CD4-positive, alpha-beta T cell treated with Interleukin-4 for 1 hour (primary cell): Measurements from ENCODE around the gene CTNNBL1.
"Not testable (repeated sequence)": the region's sequence is repeated elsewhere in the genome, so short reads cannot be mapped to it uniquely, and the experiment has no call there.

ENCODE experiments used
- DNase-seq, 2 donors: peaks; one replicate each; pipeline ENCODE4 v3.0.0-alpha.2; 2020 to 2022

The CTNNBL1 gene, protein sequence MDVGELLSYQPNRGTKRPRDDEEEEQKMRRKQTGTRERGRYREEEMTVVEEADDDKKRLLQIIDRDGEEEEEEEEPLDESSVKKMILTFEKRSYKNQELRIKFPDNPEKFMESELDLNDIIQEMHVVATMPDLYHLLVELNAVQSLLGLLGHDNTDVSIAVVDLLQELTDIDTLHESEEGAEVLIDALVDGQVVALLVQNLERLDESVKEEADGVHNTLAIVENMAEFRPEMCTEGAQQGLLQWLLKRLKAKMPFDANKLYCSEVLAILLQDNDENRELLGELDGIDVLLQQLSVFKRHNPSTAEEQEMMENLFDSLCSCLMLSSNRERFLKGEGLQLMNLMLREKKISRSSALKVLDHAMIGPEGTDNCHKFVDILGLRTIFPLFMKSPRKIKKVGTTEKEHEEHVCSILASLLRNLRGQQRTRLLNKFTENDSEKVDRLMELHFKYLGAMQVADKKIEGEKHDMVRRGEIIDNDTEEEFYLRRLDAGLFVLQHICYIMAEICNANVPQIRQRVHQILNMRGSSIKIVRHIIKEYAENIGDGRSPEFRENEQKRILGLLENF

DNA sequence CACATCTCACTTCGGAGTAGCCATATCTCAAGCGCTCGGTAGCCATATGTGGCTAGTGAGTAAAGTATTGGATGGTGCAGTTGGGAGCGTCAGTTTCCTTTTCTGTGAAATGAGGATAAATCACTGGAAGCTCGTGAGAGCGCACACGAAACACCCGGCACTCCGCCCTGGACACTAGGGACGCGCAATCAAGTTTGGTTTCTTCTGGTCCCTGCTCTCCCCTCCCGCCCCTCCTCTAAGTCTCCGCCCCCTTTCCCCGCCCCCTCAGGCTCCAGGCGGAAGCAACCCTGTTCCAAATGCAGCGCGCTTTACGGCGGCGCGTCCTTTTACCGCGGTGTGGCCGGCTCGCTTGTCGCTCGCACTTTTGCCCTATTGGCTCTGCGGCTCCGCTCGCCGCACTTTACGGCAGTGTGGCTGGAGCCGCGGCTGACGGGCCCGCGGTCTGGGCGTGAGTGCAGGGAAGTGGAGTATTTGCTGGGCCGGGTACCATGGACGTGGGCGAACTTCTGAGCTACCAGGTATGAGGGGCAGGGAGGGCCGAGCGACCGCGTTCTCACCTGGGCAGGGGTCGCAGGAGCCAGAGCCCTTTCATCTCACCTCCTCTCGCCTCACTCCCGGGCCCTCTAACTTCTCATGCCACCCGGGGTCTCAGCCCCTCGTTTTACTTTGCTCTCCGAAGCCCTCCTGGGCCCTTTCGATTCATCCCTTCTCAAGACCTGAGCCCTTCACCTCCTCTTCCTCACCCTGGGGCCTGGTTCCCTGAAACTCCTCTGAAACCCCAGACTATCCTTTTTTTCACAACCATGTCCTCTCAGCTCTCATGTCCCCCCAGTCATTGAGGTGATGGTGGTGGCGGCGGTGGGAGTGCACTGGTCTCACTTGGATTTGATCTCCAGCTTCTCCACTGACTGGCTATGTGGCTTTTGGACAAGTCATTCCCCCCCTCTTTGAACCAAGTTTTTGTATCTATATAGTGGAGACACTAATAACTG is at the start of gene CTNNBL1:
Gene CTNNBL1, plus strand, starts transcription at position 396 of the 992 bp plus-strand sequence. Its CDS starts 93 bp downstream, at position 489.
- peak; percentile 96 to 98 for DNase-seq

DNA sequence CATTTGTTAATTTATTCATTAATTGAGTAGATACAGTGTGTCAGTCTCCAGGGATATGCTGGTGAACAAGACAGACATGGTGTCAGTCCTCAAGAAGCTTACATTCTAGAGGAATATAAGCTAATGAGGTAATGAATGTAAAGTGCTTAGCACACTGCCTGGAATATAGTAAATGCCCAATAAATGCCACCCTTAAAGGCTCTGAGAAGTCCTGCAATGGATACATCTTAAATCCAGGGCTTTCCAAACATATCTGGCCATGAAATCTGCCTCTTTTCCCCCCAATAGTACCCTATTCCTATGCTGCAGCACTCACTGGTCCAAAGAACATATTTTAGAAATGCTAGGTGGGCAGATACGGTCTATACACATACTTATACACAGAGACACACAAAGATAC is 49.2 kb upstream of the CTNNBL1 start:
- DNase-seq, result no peak

DNA sequence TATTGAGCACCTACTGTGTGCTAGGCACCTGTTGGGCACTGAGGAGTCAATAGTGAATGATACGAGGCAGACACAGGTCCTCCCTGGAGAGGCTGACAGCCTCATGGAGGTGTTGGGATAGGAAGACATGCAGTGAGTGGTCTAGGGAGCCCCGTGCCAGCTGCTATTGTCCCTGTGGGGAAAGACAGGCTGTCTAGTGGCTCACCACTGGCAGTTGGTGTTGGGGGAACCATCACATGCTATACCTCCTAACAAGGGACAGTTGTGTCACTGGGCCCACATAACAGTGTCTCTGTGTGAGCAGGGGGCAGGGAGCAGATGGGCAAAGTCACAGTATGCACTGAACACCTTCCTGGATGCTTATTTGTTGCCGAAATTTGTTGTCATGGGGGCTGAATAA is 45.9 kb upstream of the CTNNBL1 start:
- no peak for DNase-seq

DNA sequence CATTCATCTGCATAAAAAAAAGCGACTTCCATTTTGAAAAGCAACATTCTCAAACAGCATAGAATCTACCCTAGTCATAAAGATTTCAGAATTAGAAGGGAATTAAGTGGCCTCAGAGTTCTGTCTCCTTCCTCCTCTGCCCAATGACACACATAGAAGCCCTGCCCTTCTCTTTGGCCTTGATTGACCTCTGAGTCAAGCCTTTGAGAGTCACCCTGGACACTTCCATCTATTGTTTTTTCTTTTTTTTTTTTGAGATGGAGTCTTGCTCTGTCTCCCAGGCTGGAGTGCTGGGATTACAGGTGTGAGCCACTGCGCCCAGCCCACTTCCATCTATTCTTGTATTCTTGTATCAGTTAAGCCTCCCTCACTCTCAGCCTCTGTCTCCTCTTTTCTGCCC is 44.8 kb upstream of the CTNNBL1 start:
- DNase-seq, result no peak

DNA sequence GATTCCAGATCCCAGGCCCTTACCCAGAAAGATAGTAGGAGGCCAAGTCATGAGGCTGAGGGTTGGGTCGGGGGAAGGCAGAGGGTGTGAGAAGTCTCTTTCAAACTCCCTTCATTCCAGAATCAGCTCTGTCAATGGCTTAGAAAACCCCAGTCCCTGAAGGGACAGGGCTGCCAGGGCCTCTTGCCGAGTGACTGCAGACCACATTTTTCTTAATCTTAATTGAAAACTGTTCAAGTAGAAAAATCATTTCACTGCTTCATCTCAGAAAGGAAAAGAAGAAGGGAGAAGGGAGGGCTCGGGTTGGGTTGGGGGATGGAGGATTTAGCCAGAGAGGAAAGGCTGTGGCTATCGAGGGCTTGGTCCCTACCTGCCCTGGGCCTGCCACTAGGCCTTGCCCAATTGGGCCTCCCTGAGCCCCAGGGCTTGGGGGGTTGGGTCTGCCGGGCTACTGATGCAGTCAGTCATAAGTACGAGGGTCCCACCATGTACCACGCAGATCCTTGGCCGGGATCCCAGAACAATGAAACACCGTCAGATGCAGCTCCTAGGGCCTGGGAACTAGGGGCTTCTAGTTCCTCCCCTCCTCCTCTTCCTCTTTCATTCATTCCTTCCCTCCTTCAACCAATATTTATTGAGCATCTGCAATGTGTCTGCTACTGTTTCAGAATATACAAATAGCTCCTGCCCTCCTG is 44.0 kb upstream of the CTNNBL1 start:
- no peak for DNase-seq

DNA sequence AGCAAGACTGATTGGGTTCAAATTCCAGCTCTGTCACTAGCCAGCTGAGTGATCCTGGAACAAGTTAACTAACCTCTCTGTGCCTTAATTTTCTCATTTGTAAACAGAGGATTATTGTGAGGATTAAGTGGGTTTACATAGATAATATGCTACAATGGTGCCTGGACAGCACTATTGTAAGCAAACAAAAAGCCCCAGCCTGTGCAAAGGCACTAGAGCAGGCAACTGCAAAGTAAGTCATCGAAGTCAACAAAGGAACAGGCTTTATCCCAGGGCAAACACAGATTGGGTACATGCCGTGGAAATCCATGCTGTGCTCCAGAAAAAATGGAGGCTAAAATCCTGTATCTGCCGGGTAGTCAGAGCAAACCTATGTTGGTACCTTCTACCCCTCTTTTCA is 43.2 kb upstream of the CTNNBL1 start:
- no peak for DNase-seq

DNA sequence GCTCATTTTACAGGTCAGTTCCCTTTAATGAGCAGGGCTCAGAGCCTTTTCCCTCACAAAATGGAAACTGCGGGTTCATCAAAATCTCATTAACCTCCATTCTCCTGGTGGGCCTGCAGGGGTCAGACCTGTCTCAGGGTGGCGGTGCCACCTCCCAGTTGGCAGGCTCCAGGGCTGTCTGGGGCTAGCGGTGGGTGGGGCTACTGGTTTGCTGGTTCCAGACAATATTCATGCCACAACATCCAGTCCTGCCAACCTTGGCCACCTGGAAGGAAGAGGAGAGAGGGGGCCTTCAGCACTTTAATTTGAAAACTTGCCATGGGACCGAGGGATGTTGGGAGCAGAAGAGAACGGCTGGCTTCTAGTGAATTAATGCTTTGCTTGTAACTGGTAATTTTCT is 41.9 kb upstream of the CTNNBL1 start:
- peak; percentile 8 to 20 for DNase-seq

DNA sequence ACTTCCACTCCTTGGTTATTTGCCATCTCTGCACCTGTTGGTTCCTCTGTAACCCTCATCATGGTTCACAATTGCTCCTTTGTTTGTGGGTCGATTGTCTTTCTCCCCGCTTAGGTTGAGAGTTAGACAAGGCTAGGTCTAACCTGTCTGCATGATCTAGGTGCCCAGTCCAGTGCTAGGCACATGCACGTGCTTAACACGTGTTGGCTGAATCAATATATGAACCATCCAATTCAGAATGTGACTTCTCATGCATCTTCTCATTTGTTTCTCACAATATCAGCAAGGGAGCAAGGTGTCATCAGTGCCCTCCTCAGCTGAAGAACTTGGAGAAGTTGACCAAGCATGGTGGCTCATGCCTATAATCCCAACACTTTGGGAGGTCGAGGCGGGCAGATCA is 36.9 kb upstream of the CTNNBL1 start:
- no peak for DNase-seq

DNA sequence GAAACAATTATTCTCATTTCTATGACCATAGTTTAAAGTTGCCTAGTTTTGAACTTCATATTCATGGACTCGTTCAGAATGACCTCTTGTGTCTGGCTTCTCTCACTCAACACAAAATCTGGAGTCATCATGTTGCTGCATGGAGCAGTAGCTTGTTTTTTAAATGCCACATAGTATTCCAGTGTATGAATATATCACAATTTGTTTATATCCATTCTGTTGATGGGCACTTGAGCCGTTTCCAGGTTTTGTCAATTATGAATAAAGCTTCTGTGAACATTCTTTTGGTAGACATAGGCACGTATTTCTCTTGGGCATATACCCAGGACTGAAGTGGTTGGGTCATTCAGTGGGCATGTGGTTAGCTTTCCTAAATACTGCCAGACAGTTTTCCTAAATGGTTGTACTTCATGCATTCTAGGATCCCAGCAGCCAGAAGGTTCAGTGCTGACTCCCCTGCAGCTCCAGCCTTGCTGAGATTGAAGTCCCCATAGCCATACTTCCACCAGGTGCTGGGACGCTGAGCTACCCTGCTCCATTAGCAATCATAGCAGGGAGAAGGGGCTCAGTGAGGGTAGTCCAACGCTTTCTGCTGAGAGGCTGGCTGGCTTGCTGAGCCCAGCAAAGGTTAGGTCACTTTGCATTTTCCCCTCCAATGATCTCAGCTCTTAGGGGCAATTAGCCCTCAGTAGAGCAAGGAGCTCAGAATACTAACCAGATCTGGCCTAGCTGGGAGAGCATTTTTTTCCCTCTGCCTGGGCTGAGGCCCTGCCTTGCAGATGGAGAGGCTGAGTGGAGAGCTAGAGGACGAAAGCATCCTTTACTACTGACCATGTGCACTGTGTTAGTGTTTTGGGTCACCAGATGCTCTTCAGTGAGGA is 35.7 kb upstream of the CTNNBL1 start:
- DNase-seq, result no peak

DNA sequence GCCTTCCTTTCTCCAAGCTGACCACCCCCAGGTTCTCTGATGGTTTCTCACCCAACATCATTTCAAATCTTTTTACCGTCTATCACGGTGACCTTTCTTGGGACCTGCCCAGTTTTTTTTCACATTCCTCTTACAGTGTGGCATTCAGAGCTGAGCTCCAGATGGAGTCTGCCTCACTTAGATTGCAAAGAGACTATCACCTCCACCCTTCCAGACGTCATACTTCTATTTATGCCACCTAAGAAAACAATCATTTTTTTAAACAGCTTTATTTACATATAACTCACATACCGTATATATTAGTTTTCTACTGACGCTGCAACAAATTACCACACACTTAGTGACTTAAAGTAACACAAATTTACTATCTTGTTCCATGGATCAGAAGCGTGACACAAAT is 32.3 kb upstream of the CTNNBL1 start:
- DNase-seq, result no peak

DNA sequence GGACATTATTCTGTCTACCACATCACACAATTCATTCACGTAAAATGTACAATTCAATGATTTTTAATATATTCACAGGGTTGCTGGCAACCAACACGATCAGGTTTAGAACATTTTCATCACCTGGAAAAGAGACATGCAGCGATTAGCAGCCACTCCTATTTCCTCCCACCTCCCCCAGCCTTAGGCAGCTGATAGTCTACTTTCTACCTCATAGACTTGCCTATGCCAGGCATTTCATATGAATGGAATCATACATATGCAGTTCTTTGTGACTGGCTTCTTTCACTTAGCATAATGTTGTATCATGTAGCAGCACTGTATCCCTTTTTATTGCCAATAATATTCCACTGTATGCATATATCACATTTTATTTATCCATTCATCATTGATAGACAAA is 31.5 kb upstream of the CTNNBL1 start:
- no peak for DNase-seq

DNA sequence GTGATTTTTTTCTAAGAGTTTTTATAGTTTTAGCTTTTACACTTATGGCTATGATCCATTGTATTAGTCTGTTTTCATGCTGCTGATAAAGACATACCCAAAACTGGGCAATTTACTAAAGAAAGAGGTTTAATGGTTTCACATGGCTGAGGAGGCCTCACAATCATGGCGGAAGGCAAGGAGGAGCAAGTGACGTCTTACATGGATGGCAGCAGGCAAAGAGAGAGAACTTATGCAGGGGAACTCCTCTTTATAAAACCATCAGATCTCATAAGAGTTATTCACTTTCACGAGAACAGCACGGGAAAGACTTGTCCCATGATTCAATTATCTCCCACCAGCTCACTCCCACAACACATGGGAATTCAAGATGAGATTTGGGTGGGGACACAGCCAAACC is 29.2 kb upstream of the CTNNBL1 start:
- DNase-seq, result not testable (repeated sequence)

DNA sequence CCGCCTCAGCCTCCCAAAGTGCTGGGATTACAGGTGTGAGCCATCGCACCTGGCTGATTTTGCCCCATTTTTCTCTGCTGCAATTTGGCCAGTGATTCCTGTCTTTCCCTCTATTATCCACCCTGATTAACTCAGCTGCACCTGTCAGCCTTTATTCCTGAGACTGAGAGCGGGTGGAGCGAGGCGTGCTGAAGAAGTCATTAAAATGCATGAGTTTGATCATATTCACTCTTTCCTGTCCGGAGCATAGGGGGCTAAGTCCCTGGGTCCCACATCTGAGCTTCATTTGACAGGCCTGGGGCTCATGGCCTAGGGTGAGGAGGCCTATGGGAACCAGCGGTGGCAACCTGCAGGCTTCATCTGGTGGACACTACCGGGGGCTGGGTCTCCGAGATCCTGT is 25.7 kb upstream of the CTNNBL1 start:
- no peak for DNase-seq

DNA sequence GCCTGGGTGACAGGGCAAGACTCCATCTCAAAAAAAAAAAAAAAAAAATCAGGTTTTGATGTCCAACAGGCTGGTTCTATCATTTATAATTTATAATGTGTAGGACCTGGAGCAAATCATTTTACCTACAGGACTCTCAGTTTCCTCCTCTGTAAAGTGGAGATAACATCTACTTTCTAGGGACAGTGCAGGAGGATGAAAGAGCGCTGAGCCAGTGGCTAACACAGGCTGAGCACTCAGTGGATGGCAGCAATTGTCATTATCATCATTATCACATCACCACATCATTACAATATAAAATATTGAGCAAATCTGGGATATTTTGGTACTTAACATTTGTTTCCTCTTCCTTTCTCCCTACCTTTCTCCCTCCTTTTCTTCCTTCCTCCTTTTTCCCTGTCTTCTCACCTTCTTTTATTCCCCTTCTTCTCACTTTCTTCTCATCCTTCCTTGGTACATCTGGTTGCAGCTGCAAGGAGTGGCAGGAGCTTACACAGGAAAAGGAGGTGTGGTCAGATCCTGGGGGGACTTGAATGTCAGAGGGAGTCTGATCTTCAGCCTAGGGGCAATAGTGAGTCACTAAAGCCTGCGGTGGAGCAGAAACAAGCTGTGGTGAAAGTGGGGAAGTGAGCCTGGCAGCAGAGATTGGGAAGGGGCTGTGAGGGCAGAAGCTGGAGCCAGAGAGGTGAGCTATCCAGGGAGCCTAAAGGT is 24.6 kb upstream of the CTNNBL1 start:
- no peak for DNase-seq

DNA sequence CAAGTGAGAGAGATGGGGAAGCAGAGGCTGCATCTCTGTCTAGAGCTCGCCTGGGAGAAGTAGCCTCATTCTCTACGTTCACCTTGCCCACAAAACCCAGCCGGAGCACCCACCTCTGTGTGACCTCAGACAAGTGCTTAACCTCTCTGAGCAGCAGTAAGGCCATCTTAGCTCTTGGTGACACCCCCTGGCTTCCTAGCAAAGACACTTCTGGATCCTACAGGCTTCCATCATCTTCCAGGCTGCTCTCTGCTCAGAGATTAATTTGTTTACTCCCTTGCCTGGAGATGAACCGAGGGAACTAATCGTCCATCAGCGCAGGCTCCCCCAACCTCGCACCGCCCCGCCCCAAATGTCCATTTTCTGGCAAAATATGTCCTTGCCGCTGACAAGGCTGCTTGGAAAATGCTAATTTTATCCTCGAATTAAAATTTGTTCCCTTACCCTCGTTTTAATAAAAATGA is 24.0 kb upstream of the CTNNBL1 start:
- no peak for DNase-seq

DNA sequence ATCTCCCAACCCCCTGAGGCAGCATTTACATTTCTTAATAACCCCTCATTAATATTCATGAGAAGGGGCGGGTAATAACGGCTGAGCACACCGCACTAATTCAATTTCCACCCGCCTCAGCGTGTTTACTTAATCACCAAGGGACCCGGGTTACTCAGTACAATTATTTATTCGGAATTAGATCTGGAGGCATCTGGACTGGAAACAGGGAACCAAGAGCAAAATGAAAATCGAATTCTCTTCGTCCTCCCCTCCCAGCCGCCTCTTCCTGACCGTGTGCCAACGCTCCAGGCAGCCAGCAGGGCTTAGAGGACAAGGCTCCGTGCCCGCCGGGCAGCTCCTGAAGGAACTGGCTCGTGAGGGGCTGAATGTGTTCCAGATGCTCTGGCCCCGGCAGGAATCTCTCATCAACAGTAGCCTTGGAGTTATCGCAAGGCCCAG is 23.5 kb upstream of the CTNNBL1 start:
- no peak for DNase-seq

DNA sequence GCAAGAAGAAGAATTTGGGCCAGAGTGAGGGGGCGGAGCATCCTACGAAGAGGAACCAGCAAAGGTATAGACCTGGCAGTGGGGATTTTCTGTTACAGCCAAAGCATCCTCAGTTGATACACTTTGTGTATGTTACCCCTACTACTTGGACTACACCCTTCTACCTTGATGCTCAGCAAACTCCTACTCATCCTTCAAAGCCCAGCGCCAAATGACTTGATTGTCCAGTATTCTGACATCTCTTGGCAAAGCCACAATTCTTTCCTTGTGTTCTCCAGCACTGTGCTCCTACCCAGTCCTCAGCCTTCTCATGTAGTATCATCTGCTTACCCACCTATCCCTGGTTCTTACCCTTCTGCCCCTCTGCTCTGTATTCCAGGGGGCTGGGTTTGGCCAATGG is 21.7 kb upstream of the CTNNBL1 start:
- DNase-seq, result no peak

DNA sequence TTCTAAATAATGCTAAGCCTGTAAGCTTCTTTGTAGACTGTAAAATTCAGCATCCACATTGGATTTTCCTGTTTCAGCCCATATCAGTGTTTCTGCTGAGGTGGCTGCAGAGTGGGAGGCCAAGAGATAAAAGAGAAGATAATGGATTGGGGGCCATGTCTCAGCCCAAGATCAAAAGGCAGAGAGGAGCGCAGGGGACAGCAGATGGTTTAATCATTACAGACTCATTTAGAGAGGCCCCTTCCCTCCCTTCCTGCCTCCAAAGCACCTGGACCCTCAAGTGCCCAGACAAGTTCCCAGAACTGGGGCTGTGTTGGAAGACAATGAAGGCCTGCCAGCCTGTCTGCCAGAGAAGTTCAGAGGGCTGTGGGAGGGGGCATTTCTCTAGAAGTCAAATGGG is 20.4 kb upstream of the CTNNBL1 start:
- no peak for DNase-seq

DNA sequence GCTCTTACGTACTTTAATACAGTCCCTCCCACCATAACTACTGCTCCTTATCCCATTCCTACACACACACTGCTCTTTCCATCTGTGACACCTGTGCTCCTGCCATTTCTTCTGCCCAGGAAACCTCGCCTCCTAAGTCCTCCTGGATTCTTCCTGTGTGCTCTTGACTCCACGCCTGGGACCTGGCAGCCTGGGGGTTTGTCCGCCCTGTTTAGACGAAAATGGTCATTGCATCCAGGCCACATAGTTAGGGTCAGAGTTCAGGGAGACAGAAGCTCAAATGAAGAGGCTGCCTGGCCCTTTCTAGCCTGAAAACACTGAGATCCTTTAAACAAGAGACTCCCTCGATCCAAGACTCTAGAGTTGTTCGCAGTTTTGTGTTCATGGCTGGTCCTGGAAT is 17.4 kb upstream of the CTNNBL1 start:
- DNase-seq, result no peak

DNA sequence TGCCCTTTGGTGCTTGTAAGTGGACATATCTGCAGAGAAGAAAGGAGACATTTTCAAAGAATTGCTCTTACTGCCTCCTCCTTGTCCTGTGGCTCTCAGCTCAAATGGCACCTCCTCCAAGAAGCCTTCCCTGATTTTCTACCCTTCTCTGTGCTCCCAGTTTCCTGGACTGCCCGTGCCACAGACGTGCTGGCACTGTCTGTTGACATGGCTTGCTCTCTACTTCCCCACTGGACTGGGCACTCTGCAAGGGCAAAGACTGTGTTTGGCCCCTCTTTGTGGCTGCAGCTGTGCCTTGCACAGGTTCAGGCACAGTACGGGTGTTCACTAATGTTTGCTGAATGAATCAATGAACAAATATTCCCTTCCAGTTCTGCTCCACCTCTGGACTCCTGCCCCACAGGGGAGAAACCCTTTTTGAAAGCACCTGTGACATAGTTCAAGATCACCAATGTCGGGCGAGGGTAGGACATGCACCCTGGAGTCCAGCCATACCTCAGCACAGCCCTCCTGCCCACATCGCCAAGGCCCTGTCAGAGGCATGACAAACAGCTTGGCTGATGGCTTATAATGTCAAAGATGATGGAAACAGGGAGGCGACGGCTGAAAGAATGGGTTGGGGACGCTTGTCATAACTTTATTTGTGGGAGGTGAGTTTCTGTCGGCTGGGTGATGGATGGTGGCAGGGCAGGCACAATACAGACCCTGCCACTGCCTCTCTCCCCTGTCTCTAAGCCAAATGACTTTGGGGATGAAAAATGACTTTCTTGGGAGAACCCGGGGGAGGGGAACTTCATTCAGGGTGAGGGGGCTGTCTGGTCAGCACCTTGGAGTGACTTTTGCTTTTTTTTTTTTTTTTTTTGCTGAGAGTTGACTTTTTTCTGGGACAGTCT is 15.6 kb upstream of the CTNNBL1 start:
- DNase-seq, result no peak
